RWPE1 (cell line): ENCODE data around the gene ZNF416.
A peak's percentile ranks its signal among the peaks of the same experiment; 100 is the strongest.

ENCODE experiments used
- CTCF ChIA-PET: fragments of 350-600 bp; sonication (Branson Sonifier 250); formaldehyde crosslinking; extraction: SDS; loops from one replicate; lab custom pipeline; 2021; lab: Yijun Ruan, JAX
- POLR2A ChIA-PET: fragments of 400-600 bp; formaldehyde crosslinking; extraction: SDS; loops from one replicate; lab custom pipeline; 2020; ENCODE audit warnings: antibody characterized with exemption; ENCODE audit not compliant: low non-redundant PET; lab: Yijun Ruan, JAX
- DNase-seq: peaks from one replicate; pipeline ENCODE4 v3.0.0; 2012; ENCODE audit warnings: low spot score
- H3K27ac ChIP-seq: fragments of 450-650 bp; 2 replicates; pipeline ENCODE4 v1.5.1; 2017
- TF ChIP-seq, protein P1 (sequence below): fragments of 450-650 bp; conservative IDR thresholded peaks from 2 replicates; pipeline ENCODE4 v1.5.1; 2017; ENCODE audit warnings: low read depth, mild to moderate bottlenecking

The ZNF416 gene

DNA sequence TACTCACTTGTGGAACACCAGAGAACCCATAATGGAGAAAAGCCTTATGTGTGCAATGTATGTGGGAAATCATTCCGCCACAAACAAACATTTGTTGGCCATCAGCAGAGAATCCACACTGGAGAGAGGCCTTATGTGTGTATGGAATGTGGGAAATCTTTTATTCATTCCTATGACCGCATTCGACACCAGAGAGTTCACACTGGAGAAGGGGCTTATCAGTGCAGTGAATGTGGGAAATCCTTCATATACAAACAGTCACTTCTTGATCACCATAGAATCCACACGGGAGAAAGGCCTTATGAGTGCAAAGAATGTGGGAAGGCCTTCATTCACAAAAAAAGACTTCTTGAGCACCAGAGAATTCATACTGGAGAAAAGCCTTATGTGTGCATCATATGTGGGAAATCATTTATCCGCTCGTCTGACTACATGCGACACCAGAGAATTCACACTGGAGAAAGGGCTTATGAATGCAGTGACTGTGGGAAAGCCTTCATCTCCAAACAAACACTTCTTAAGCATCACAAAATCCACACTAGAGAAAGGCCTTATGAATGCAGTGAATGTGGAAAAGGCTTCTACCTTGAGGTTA, 40.7 kb downstream of the ZNF416 start:
- CTCF ChIA-PET: no interaction called here
- POLR2A ChIA-PET: no interaction called here

DNA sequence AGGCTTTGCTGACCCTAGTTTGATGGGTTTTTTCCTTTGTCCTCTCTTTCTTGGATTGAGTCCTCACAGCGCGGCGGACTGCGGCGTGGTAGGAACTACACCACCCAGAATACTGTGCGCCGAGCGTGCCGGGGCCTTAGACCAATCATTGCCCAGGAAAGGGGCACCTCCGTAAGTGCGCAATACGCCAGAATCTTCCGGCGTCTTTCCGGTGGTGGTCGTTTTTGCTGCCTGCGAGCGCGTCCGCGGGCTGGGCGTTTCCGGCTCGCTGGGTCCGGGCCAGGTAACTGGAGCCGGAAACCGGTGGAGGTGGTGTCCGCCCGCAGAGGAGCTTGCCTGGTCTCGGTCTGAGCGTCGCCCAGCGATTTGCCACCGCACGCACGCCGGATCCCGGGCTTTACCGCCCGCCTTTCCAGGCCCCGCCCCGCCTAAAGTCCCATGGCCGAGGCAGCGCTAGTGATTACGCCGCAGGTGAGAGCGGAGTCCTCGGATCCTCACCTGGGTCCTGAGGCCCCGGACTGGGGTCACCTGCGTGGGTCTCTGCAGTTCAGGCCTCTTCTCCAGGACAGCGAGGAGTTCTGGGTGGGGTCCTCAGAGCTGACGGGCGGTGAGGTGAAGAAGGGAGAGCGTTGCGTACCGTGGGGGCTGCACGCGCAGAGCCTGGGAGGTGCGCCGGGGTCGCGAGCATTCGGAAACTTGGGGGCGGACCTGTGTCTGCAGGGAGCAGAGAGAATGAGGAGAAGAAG, 51.4 kb downstream of the ZNF416 start, which contains the start of gene ZNF549:
Gene ZNF549, plus strand, starts transcription at position 221 of the 746 bp plus-strand sequence. Its CDS starts 218 bp downstream, at position 439.
- H3K27ac ChIP-seq: peak within 1 kb of the TSS; percentile 81
- TF ChIP-seq, protein P1, sequence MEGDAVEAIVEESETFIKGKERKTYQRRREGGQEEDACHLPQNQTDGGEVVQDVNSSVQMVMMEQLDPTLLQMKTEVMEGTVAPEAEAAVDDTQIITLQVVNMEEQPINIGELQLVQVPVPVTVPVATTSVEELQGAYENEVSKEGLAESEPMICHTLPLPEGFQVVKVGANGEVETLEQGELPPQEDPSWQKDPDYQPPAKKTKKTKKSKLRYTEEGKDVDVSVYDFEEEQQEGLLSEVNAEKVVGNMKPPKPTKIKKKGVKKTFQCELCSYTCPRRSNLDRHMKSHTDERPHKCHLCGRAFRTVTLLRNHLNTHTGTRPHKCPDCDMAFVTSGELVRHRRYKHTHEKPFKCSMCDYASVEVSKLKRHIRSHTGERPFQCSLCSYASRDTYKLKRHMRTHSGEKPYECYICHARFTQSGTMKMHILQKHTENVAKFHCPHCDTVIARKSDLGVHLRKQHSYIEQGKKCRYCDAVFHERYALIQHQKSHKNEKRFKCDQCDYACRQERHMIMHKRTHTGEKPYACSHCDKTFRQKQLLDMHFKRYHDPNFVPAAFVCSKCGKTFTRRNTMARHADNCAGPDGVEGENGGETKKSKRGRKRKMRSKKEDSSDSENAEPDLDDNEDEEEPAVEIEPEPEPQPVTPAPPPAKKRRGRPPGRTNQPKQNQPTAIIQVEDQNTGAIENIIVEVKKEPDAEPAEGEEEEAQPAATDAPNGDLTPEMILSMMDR: no peak
- ChIA-PET POLR2A (no interaction called here), CTCF (no interaction called here)
- peak; percentile 96 for DNase-seq

More for the DNA sequence above, 40.7 kb downstream of the ZNF416 start:
- TF ChIP-seq, protein P1: no peak
- H3K27ac ChIP-seq: no peak overlapping the region
- DNase-seq: no peak
